ENCODE results near the gene KRTAP19-1. TPM values are rescaled to one million over a fixed set of nuclear protein-coding genes. Genes with fewer than 3 reads are reported as not detected.

Gene KRTAP19-1
- polyA plus RNA-seq, 1 donor (not counting 4 experiments of a cell fraction or from before 2014, with no cell fraction given), result 0.72 TPM

DNA sequence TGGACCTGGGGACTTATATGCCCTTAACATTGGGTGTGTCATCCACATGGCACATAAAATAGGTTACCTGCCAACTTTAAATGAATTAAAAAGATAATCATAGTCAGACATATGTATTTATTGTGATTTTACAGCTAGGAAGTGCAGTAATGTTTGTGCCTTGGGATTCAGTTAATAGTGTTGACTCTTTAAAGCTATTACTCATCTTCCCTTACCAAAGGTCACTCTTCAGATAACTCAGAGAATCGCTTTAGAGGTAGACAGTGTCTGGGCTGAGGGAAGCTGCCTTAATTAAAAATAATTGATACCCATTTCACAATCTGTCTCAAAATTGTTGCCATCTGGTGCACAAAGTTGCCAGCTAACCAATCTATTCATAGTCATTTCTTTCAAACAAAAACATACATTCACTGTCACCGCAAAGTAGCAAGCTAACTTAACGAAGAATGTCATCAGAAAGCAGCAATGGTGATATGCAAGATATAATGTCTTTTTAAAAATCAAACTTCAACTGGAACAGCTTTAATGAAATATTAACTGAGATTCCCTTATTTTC lies 43.1 kb downstream of the KRTAP19-1 start:
- Histone ChIP-seq H3K27ac (ENCODE audit: control insufficient read depth, insufficient read depth, low read length) (no peak overlapping the region), H3K4me1 (ENCODE audit: control insufficient read depth, extremely low read depth, insufficient read depth, low read length) (no peaks in the 10 kb centered on the region), H3K9me3 (ENCODE audit: control insufficient read depth, low read depth, low read length) (no peaks in the 10 kb centered on the region), H2AFZ (ENCODE audit: control insufficient read depth, low read length) (no peak overlapping the region), H3K27me3 (ENCODE audit: control insufficient read depth, extremely low read depth, insufficient read depth, low read length) (no peaks in the 10 kb centered on the region), H3K4me3 (ENCODE audit: control insufficient read depth in 2 of 3, extremely low read depth in 1 of 3, insufficient read depth in 2 of 3, low read depth in 1 of 3, low read length in 3 of 3) (no peak overlapping the region), H3K9me1 (ENCODE audit: control insufficient read depth, extremely low read depth, insufficient read depth, low read length) (no peaks in the 10 kb centered on the region), H3K79me2 (ENCODE audit: control insufficient read depth, insufficient read depth, low read length) (no peaks in the 10 kb centered on the region), H4K20me1 (ENCODE audit: control insufficient read depth, extremely low read depth, insufficient read depth, low read length) (no peaks in the 10 kb centered on the region), H3K4me2 (ENCODE audit: control insufficient read depth, extremely low read depth, insufficient read depth, low read depth, low read length) (no peak overlapping the region), H3K9ac (ENCODE audit: control insufficient read depth, extremely low read depth, insufficient read depth, low read length) (no peak overlapping the region), H3K36me3 (ENCODE audit: control insufficient read depth in 2 of 2, extremely low read depth in 1 of 2, insufficient read depth in 2 of 2, low read length in 2 of 2) (no peaks in the 10 kb centered on the region)
- dilution Hi-C loops (cut with MboI; ENCODE audit: extremely low pct_ligation_motif_present, low sequenced_read_pairs), result no loop called here
- FAIRE-seq (no peak), DNase-seq (ENCODE audit: low read depth, low spot score) (no peak)
- TF ChIP-seq, protein P1, sequence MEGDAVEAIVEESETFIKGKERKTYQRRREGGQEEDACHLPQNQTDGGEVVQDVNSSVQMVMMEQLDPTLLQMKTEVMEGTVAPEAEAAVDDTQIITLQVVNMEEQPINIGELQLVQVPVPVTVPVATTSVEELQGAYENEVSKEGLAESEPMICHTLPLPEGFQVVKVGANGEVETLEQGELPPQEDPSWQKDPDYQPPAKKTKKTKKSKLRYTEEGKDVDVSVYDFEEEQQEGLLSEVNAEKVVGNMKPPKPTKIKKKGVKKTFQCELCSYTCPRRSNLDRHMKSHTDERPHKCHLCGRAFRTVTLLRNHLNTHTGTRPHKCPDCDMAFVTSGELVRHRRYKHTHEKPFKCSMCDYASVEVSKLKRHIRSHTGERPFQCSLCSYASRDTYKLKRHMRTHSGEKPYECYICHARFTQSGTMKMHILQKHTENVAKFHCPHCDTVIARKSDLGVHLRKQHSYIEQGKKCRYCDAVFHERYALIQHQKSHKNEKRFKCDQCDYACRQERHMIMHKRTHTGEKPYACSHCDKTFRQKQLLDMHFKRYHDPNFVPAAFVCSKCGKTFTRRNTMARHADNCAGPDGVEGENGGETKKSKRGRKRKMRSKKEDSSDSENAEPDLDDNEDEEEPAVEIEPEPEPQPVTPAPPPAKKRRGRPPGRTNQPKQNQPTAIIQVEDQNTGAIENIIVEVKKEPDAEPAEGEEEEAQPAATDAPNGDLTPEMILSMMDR (optimal IDR thresholded peaks at IDR 0.05 in 1 of 3, IDR thresholded peaks at IDR 0.05 in 1 of 3, conservative IDR thresholded peaks at IDR 0.05 in 1 of 3; ENCODE audit: extremely low read depth in 1 of 3, insufficient read depth in 2 of 3, low read length in 3 of 3), result no peak
- no peak for TF ChIP-seq EZH2 (IDR thresholded peaks at IDR 0.05; ENCODE audit: low read length)

DNA sequence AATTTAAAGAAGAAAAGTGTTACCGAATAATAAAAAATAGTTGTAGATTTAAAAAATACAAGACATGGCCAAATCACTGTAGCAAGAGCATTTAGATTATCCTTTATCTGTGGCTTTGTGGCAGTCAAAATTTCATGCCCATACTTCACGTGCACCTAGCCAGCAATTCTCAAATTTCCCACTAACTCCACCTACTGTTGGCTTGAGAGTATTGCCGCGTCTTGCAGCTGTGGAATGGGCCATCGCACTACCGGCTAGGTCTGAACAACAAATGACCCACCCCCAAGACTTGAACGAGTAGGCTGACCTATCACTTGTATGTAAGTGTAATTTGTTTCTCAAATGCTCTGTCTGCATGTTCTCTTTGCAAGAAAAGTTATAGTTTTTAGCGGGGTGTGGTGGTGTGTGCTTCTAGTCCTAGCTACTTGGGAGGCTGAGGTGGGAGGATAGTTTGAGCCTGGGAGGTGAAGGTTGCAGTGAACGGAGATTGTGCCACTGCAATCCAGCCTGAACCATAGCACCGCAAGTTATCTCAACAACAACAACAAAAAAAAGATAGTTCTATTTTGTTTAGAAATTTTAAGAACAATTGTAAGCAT lies 46.0 kb downstream of the KRTAP19-1 start:
- dilution Hi-C loops (cut with MboI; ENCODE audit: extremely low pct_ligation_motif_present, low sequenced_read_pairs), result no loop called here

More for the DNA sequence above, 46.0 kb downstream of the KRTAP19-1 start:
- no peaks in the 10 kb centered on the region for H3K9me3 ChIP-seq (ENCODE audit: control insufficient read depth, low read depth, low read length)
- H3K36me3 ChIP-seq (ENCODE audit: control insufficient read depth in 2 of 2, extremely low read depth in 1 of 2, insufficient read depth in 2 of 2, low read length in 2 of 2), result no peaks in the 10 kb centered on the region
- H3K27ac ChIP-seq (ENCODE audit: control insufficient read depth, insufficient read depth, low read length), result no peak overlapping the region
- no peak for DNase-seq (ENCODE audit: low read depth, low spot score)
- no peak overlapping the region for H2AFZ ChIP-seq (ENCODE audit: control insufficient read depth, low read length)
- H3K4me2 ChIP-seq (ENCODE audit: control insufficient read depth, extremely low read depth, insufficient read depth, low read depth, low read length), result no peak overlapping the region
- H4K20me1 ChIP-seq (ENCODE audit: control insufficient read depth, extremely low read depth, insufficient read depth, low read length), result no peaks in the 10 kb centered on the region
- H3K4me1 ChIP-seq (ENCODE audit: control insufficient read depth, extremely low read depth, insufficient read depth, low read length), result no peaks in the 10 kb centered on the region
- no peak for TF ChIP-seq EZH2 (IDR thresholded peaks at IDR 0.05; ENCODE audit: low read length)
- TF ChIP-seq, protein P1 (optimal IDR thresholded peaks at IDR 0.05 in 1 of 3, IDR thresholded peaks at IDR 0.05 in 1 of 3, conservative IDR thresholded peaks at IDR 0.05 in 1 of 3; ENCODE audit: extremely low read depth in 1 of 3, insufficient read depth in 2 of 3, low read length in 3 of 3), result peak; percentile 71 to 79 (median 79)
- H3K9me1 ChIP-seq (ENCODE audit: control insufficient read depth, extremely low read depth, insufficient read depth, low read length), result no peaks in the 10 kb centered on the region
- H3K27me3 ChIP-seq (ENCODE audit: control insufficient read depth, extremely low read depth, insufficient read depth, low read length), result no peaks in the 10 kb centered on the region
- H3K4me3 ChIP-seq (ENCODE audit: control insufficient read depth in 2 of 3, extremely low read depth in 1 of 3, insufficient read depth in 2 of 3, low read depth in 1 of 3, low read length in 3 of 3), result no peak overlapping the region
- H3K79me2 ChIP-seq (ENCODE audit: control insufficient read depth, insufficient read depth, low read length), result no peaks in the 10 kb centered on the region
- no peak overlapping the region for H3K9ac ChIP-seq (ENCODE audit: control insufficient read depth, extremely low read depth, insufficient read depth, low read length)
- FAIRE-seq, result no peak

All from keratinocyte (primary cell).